Measurements from ENCODE around the gene FBLN7. TPM values are rescaled to one million over a fixed set of nuclear protein-coding genes. Genes with fewer than 3 reads are reported as not detected.

FBLN7 gene
- total RNA-seq, 3 donors from 2014 or later: 9.2 to 15.7 (median 11.0) TPM

GRCh38 chr2:112175958-112176573, 37.9 kb downstream of the FBLN7 start:
- DNase-seq (ENCODE audit: low spot score in 2 of 2): no peak
- H3K27me3 ChIP-seq: no peaks in the 10 kb centered on the region
- H3K27ac ChIP-seq: no peak overlapping the region
- intact Hi-C loops (cut with DNase I; ENCODE audit: low total_unique reads): no loop called here
- no peaks in the 10 kb centered on the region for H3K9me3 ChIP-seq
- H3K36me3 ChIP-seq: no peaks in the 10 kb centered on the region
- H3K4me3 ChIP-seq: no peak overlapping the region
- TF ChIP-seq POLR2AphosphoS5 (IDR thresholded peaks at IDR 0.05) (no peak), POLR2A (IDR thresholded peaks at IDR 0.05) (no peak)
- no peaks in the 10 kb centered on the region for H3K4me1 ChIP-seq

GRCh38 chr2:112181571-112182290, 43.5 kb downstream of the FBLN7 start:
- Histone ChIP-seq H3K36me3 (no peaks in the 10 kb centered on the region), H3K4me3 (no peak overlapping the region), H3K27me3 (no peaks in the 10 kb centered on the region), H3K9me3 (no peaks in the 10 kb centered on the region), H3K4me1 (no peaks in the 10 kb centered on the region), H3K27ac (no peak overlapping the region)
- intact Hi-C loops (cut with DNase I; ENCODE audit: low total_unique reads): no loop called here
- no peak for TF ChIP-seq POLR2A (IDR thresholded peaks at IDR 0.05)
- no peak for TF ChIP-seq CTCF (IDR thresholded peaks at IDR 0.05)
- TF ChIP-seq POLR2AphosphoS5 (IDR thresholded peaks at IDR 0.05): no peak
- no peak for DNase-seq (ENCODE audit: low spot score in 2 of 2)

- Histone ChIP-seq H3K27me3 (no peaks in the 10 kb centered on the region), H3K4me3 (no peak overlapping the region), H3K9me3 (no peaks in the 10 kb centered on the region), H3K4me1 (no peaks in the 10 kb centered on the region), H3K27ac (no peak overlapping the region), H3K36me3 (no peaks in the 10 kb centered on the region)
- no peak for DNase-seq (ENCODE audit: low spot score in 2 of 2)
- intact Hi-C loops (cut with DNase I; ENCODE audit: low total_unique reads): no loop called here
- TF ChIP-seq POLR2AphosphoS5 (IDR thresholded peaks at IDR 0.05): no peak
- no peak for TF ChIP-seq POLR2A (IDR thresholded peaks at IDR 0.05)
- TF ChIP-seq CTCF (IDR thresholded peaks at IDR 0.05): no peak
Measured at GRCh38 chr2:112182581-112183034, 44.4 kb downstream of the FBLN7 start.

GRCh38 chr2:112183327-112184025, 45.3 kb downstream of the FBLN7 start:
- TF ChIP-seq POLR2A (IDR thresholded peaks at IDR 0.05): no peak
- no peak for TF ChIP-seq CTCF (IDR thresholded peaks at IDR 0.05)
- no peak for TF ChIP-seq POLR2AphosphoS5 (IDR thresholded peaks at IDR 0.05)
- intact Hi-C loops (cut with DNase I; ENCODE audit: low total_unique reads): no loop called here
- H3K36me3 ChIP-seq: no peaks in the 10 kb centered on the region
- no peak overlapping the region for H3K4me3 ChIP-seq
- no peak overlapping the region for H3K27ac ChIP-seq
- no peaks in the 10 kb centered on the region for H3K27me3 ChIP-seq
- DNase-seq (ENCODE audit: low spot score in 2 of 2): no peak
- no peaks in the 10 kb centered on the region for H3K4me1 ChIP-seq
- H3K9me3 ChIP-seq: no peaks in the 10 kb centered on the region

GRCh38 chr2:112184121-112184520, 45.9 kb downstream of the FBLN7 start:
- Histone ChIP-seq H3K36me3 (no peaks in the 10 kb centered on the region), H3K4me3 (no peak overlapping the region), H3K27me3 (no peaks in the 10 kb centered on the region), H3K27ac (no peak overlapping the region), H3K9me3 (no peaks in the 10 kb centered on the region), H3K4me1 (no peaks in the 10 kb centered on the region)
- TF ChIP-seq POLR2AphosphoS5 (IDR thresholded peaks at IDR 0.05) (no peak), CTCF (IDR thresholded peaks at IDR 0.05) (no peak), POLR2A (IDR thresholded peaks at IDR 0.05) (no peak)
- no peak for DNase-seq (ENCODE audit: low spot score in 2 of 2)
- intact Hi-C loops (cut with DNase I; ENCODE audit: low total_unique reads): no loop called here
